Fibroblast of peridontal ligament (primary cell): ENCODE results near the gene BICD1.

ENCODE experiments used
- DNase-seq: peaks from one replicate; pipeline ENCODE4 v3.0.0-alpha.2; 2010; ENCODE audit errors: extremely low read depth

BICD1 gene

GRCh38 chr12:32344047-32344446 is 237.4 kb downstream of the BICD1 start:
- no peak for DNase-seq

DNA sequence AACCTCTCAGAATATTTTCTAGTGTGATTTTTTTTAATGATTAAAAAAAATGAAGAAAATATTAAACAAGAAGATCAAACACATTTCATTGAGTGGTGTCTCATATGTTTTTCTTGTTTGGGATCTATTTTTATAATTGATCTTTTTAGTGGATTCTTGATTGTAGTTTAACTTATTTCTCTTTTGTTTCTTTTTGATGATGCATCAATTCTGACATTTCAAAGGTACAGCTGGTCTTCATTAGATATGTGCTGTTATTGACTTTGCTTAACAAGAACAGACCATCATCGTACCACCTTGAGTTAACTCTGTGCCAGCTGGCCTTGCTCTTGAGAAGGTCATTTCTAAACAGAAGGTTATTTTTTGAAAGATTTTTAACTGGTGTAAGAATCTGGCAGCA is 246.9 kb downstream of the BICD1 start:
- no peak for DNase-seq

DNA sequence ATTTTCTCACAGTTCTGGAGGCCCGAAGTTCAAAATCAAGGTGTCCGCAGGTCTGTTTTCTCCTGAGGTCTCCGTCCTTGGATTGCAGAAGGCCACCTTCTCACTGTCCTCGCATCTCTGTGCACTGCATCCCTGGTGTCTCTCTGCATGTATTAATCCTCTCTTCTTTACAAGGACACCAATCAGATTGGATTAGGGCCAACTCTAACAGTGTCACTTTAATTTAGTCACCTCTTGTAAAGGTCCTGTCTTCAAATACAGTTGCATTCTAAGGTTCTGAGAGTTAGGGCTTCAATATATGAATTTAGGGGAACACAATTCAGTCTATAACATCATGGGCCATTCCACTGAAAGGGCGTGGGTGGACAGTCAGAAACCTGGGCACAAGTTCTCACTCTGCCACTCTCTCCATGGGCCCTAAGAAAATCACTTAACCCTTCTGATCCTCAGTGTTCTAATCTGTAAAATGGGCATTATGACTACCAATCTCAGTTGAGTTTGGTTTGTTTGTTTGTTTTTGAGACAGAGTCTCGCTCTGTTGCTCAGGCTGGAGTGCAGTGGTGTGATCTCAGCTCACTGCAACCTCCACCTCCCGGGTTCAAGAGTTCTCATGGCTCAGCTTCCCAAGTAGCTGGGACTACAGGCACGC is 251.1 kb downstream of the BICD1 start:
- DNase-seq: no peak

DNA sequence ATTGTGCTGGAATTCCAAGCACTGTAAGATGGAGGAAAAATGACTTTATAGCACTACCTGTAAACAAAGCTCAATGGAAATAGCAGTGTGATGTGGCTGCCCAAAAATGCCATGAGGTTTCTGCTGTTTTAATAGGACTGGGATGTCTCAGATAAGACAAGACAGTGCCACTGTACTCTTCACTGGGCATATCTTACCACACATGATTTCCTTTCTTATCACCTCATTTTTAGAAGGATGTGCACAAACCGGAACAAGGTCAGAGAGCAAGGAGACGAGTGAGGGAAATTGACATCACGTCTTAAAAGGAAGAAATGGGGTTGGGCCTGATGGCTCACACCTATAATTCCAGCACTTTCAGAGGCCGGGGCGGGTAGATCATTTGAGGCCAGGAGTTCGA is 254.3 kb downstream of the BICD1 start:
- no peak for DNase-seq

DNA sequence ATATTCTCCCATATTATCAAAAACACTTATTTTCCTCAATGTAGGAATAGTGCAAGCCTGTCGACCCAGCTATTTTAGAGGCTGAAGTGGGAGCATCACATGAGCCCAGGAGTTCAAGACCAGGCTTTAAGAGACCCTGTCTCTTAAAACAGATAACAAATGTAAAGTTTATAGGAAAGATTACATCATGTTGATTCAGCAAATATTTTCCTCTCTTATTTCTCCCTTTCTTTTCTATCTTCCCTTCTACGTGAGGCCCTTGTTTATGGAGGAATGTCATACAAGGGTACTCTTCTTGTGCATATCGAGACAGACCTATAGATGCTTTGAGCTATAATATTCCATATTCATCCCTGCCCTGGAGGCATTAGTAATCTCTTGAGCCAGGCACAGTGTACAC is 256.2 kb downstream of the BICD1 start:
- DNase-seq: no peak

- peak; percentile 79 for DNase-seq
Measured at GRCh38 chr12:32365473-32366064, 258.9 kb downstream of the BICD1 start.

GRCh38 chr12:32366714-32367113 is 260.1 kb downstream of the BICD1 start:
- DNase-seq: no peak

GRCh38 chr12:32367381-32367780 is 260.7 kb downstream of the BICD1 start:
- DNase-seq: no peak

GRCh38 chr12:32369202-32369601 is 262.6 kb downstream of the BICD1 start:
- no peak for DNase-seq

DNA sequence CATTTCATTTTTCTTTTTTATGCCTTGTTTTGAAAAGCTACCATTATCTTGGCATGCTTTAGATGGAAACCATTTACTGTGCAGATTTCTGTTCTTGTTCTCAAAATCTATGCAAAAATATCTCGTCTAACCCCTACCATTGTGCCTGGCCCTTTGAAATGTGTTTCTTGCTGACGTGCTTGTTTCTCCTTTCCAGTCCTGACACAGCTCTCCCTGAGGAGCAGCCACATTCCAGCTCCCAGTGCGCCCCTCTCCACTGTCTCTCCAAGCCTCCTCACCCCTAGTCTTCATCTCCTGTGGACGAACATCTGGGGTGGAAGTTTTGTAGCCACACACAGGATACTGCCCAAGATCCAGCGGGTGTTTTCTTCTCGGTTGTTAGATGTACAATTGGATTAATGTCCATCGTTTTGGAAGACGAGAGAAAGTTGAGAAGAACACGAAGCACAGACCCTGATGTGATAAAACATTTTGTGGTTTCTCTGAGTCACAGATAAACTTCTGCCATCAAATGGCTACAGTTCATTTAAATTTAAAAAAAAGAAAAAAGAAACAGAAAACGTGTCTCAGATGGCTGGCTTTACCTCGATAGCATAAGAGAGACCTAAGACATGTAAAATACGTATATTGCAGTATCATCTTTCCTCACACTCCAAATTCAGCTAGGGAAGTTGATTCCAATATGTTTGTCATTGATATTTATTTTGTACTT is 270.9 kb downstream of the BICD1 start:
- DNase-seq: no peak

- DNase-seq: no peak
Measured at GRCh38 chr12:32379213-32379612, 272.6 kb downstream of the BICD1 start.

DNA sequence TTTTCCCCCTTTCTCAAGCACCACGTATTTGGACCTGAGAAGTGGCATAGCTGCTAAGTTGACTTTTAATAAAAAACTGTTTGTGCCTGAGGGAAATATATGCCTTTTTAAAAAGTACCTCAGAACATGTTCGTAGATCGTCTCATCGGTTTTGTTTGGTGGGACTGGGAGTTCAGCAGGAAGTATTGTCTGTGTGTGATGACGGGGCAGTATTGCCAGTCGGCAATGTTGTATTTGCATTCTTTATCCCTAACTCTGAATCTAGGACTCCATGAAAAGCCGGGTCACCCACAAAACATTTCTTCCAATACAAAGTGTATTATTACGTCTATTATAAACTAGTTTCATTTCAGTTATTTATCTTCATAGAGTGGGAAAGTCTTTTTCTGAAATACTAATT is 273.0 kb downstream of the BICD1 start:
- DNase-seq: no peak

DNA sequence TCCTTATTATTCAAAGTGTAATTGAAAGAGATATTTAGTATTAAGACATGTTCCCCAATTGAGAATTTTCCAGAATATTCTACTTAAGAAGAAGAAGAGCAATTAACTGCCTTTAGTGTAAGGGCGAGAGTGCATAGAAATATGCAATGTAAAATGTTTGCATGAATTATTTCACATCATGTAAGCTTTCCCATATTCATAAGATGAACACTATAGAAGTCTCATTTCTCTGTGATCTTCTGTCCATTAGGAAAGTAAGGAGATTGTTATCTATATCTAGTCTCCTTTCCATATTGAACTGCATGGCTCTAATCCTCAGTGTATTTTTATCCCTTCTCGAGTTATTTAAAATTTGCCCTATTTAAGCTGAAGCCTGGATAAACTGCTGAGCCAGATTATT is 275.6 kb downstream of the BICD1 start:
- no peak for DNase-seq

DNA sequence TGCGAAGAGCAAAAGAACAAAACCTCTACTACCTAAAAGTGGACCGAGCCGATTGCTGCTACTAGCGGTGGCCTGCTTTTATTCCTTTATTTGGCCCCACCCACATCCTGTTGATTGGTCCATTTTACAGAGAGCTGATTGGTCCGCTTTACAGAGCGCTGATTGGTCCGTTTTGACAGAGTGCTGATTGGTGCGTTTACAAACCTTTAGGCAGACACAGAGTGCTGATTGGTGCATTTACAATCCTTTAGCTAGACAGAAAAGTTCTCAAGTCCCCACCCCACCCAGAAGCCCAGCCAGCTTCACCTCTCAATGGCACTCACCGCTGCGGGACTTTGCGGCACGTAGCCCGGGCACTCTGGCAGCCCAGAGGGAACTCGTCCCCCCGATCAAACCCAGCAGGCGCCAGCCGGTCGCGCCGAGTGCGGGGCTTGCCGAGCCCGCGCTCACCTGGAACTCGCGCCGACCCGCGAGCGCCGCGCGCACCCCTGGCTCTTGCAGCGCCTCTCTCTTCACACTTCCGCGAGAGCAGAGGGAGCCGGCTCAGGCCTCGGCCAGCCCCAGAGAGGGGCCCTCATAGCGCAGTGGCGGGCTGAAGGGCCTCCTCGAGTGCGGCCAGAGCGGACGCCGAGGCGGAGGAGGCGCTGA is 284.0 kb downstream of the BICD1 start:
- no peak for DNase-seq

DNA sequence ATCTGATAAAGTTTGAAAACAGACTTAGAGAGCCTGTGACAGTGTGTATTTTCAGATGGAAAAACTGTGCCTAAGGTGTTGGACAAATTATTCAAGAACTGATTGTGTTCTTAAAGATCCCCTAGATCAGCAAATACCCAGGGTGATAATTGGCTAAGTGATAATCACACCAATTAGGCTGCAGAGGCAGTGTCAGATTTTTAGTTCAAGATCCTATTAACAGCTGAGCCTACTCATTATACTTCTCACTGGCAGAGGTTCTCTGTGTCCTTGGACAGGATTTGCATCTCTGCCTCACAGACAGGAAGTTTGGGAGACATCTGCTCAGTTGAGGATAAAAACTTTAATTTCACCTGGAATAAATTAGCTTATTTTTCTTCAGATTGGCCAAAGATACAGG is 288.4 kb downstream of the BICD1 start:
- no peak for DNase-seq

DNA sequence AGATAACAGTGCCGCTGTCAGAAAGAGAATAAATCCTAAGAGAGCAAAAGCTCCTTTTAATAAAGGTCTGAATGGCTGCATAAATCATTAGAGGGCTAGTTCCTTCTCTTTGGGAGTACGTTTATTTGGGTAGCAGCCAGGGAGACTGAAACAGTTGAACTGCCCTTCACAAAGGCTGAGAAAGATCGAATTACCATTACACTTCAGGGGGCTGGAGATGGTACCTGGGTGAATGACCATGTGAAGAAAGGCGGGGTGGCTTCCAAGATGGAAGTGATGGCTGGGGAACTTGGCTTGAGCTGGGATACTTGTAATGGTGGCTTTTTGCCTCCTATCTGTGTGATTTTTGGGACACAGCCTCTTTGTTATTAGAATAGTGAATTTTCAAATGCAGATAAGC is 291.0 kb downstream of the BICD1 start:
- no peak for DNase-seq

- DNase-seq: no peak
Measured at GRCh38 chr12:32398181-32398580, 291.5 kb downstream of the BICD1 start.

DNA sequence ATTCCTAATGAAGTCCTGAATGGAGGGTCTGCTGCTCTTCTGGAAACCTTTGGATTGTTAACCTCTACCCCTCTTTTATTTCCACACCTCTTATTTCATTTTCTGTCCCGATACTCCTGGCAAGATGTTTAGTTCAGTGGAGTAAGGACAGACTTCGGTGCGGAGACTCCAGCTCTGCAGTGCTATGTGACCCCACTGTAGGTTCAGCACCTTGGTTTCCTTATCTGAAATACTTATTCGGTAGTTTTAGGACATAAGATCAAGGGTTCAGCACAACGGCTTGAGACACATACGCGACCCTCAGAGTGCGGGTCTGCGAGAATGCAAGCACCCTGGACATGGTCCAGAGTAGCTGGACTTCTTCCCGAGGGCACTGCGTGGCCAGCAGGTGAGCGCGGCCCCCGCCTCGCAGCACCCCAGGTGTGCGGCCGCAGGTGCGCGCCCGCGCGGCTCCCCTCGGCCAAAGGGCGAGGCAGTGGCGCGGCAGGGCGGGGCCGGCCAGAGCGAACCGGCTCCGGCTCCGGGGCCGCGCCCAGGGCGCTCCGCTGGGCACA is 292.2 kb downstream of the BICD1 start:
- no peak for DNase-seq

GRCh38 chr12:32399370-32400113 is 292.9 kb downstream of the BICD1 start, which contains the start of gene FGD4:
Gene FGD4 (plus strand): TSS chr12:32399558.
- peak; percentile 37 for DNase-seq

DNA sequence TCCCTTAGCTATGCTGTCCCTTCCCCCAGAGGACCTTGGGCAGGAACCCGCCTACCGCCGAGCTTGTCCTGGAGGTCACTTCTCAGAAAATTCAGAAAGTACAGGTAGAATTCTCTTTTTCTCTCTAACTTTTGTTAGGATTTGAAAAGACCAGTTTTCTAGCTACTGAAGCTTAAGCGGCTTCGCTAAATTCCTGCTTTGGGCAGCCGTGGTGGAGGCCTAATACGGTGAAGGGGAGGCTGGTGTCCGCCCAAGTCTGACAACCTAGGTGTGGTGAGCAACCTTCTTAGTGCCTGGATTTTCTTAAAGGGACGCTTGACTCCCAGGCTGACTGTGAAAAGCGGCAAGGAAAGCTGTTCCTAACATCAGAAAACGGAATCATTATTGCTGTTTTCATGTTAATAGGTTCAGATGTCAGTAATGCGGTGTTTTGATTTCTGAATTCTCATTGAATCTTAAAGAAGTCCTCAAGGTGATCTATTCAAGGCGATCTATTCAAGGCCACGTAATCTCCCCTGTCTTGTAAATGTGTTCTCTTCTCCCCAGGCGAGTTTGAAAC is 293.5 kb downstream of the BICD1 start:
- DNase-seq: no peak

- DNase-seq: no peak
Measured at GRCh38 chr12:32400866-32401265, 294.2 kb downstream of the BICD1 start.
